Eye (tissue), 1 donor: Measurements from ENCODE around the gene PDIA2.
"Not testable (repeated sequence)": the region's sequence is repeated elsewhere in the genome, so short reads cannot be mapped to it uniquely, and the experiment has no call there.

ENCODE experiments used
- DNase-seq: peaks from one replicate; pipeline ENCODE4 v3.0.0-alpha.2; 2015

PDIA2 gene

GRCh38 chr16:301950-302349 is 19.0 kb downstream of the PDIA2 start:
- DNase-seq: no peak

- DNase-seq: no peak
Measured at GRCh38 chr16:303760-304505, 21.0 kb downstream of the PDIA2 start.

- peak; percentile 25 for DNase-seq
Measured at GRCh38 chr16:305916-306626, 23.1 kb downstream of the PDIA2 start.

- no peak for DNase-seq
Measured at GRCh38 chr16:306911-307370, 24.0 kb downstream of the PDIA2 start.

GRCh38 chr16:307691-308312 is 24.8 kb downstream of the PDIA2 start:
- DNase-seq: no peak

GRCh38 chr16:309476-309875 is 26.5 kb downstream of the PDIA2 start:
- no peak for DNase-seq

GRCh38 chr16:311725-312124 is 28.8 kb downstream of the PDIA2 start:
- DNase-seq: no peak

GRCh38 chr16:314351-314750 is 31.4 kb downstream of the PDIA2 start:
- DNase-seq: peak; percentile 25

- peak; percentile 38 for DNase-seq
Measured at GRCh38 chr16:314795-315299, 31.9 kb downstream of the PDIA2 start.

- no peak for DNase-seq
Measured at GRCh38 chr16:316741-317464, 33.9 kb downstream of the PDIA2 start.

- DNase-seq: no peak
Measured at GRCh38 chr16:317583-317982, 34.6 kb downstream of the PDIA2 start.

- peak; percentile 40 for DNase-seq
Measured at GRCh38 chr16:318628-319027, 35.7 kb downstream of the PDIA2 start.

- no peak for DNase-seq
Measured at GRCh38 chr16:320206-320605, 37.2 kb downstream of the PDIA2 start.

GRCh38 chr16:321532-321931 is 38.6 kb downstream of the PDIA2 start:
- no peak for DNase-seq

GRCh38 chr16:322476-323143 is 39.6 kb downstream of the PDIA2 start:
- DNase-seq: no peak

GRCh38 chr16:324201-324450 is 41.2 kb downstream of the PDIA2 start:
- no peak for DNase-seq

- DNase-seq: peak; percentile 14
Measured at GRCh38 chr16:324451-325334, 41.7 kb downstream of the PDIA2 start.

GRCh38 chr16:325375-326145 is 42.6 kb downstream of the PDIA2 start:
- no peak for DNase-seq

- DNase-seq: peak; percentile 29
Measured at GRCh38 chr16:330741-331140, 47.8 kb downstream of the PDIA2 start.

- DNase-seq: not testable (repeated sequence)
Measured at GRCh38 chr16:331181-331814, 48.3 kb downstream of the PDIA2 start.
